HAP-1 (cell line): ENCODE results near the gene TNFRSF18.

Experiments used
- DNase-seq, 2 experiments: peaks; one replicate each; pipeline ENCODE4 v3.0.0-alpha.2; 2016 to 2020; ENCODE audit warnings: low spot score in 2 of 2
- H3K27me3 ChIP-seq: fragments of 250-450 bp; sonication (Bioruptor Pico); 2 replicates; pipeline ENCODE4 v1.5.1; 2020; ENCODE audit warnings: low read depth, mild to moderate bottlenecking, moderate library complexity
- H3K36me3 ChIP-seq: fragments of 250-450 bp; sonication (Bioruptor Pico); replicated peaks from 2 replicates; pipeline ENCODE4 v1.5.1; 2020; ENCODE audit warnings: mild to moderate bottlenecking
- H3K4me1 ChIP-seq: fragments of 250-450 bp; sonication (Bioruptor Pico); 2 replicates; pipeline ENCODE4 v1.5.1; 2020; ENCODE audit warnings: mild to moderate bottlenecking
- H3K4me3 ChIP-seq: fragments of 250-450 bp; sonication (Bioruptor Pico); 2 replicates; pipeline ENCODE4 v1.5.1; 2020; ENCODE audit warnings: mild to moderate bottlenecking, moderate library complexity
- H3K9me3 ChIP-seq: fragments of 250-450 bp; sonication (Bioruptor Pico); 2 replicates; pipeline ENCODE4 v1.5.1; 2020; ENCODE audit warnings: mild to moderate bottlenecking, moderate library complexity
- in situ Hi-C: fragments of 300-500 bp; cut with MboI; formaldehyde crosslinking; loops from 3 replicates; pipeline ENCODE4 v1.14.3; 2020; ENCODE audit warnings: low sequenced_read_pairs, inconsistent platforms, mixed read lengths

TNFRSF18 gene

DNA sequence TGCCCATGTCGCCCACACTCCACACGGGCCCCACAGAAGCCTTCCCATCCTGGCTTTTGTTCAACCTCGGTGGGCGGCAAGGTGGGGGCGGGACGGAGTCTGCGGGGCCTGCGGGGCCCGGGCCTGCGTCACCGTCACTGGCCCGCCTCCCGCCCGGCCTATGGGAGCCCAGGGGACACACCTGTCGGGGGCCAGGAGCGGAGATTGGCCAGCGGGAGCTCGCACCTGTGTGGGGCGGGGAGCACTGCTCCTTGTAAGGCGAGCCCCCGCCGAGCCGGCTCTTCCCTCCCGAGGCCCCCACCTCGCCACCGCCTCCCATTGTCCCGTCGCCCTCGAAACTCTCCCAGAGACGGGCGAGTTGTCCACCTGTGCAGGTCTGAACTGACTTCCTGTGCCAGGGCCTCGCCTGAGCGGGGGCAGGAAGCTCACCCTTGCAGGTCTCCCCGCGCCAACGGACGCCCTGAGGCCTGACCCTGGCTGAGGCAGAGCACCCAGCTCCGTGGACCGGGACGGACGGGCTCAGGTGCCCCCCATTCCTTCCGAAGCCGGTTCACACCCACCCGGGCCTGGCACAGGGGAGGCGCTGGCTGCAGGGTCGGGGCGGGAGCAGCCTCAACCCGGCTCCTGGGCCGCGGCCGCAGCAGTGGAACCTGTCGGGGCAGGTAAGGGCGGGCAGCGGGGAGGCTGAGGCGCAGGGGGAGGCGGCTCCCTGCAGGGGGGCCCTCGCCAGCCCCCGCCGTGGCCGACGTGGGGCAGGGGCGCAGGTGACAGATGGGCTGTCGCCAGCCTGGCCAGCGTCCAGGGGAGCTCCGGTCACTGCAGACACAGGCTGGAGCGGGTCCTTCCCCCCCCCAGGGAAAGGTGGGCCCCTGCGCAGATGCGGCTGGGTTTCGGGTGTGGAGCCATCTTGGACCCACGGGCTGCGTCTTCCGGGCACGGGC is 43.5 kb downstream of the TNFRSF18 start:
- H3K4me1 ChIP-seq, result no peaks in the 10 kb centered on the region
- no peaks in the 10 kb centered on the region for H3K9me3 ChIP-seq
- no peak overlapping the region for H3K4me3 ChIP-seq
- H3K27me3 ChIP-seq, result no peaks in the 10 kb centered on the region
- H3K36me3 ChIP-seq, result no peaks in the 10 kb centered on the region
- DNase-seq, result no peak
- in situ Hi-C loops, result no loop called here

DNA sequence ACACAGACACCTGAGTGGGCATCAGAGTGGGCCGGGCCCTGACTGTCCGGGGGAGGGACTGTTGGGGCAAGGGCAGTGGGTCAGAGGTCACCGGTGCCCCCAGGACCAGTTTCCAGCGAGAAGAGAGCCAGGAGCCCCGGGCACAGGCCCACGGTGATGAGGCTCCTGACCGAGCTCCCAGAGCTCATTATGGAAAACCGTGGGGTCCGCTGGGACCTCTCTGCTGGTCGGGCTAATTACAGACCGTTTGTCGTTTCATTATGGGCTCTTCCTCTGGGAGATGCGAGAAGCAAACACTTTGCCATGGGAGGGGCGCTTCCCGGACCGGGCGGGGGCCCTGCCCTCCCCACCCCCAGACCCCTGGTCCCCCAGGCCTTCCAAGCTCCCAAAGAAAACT is 44.7 kb downstream of the TNFRSF18 start:
- in situ Hi-C loops, result no loop called here
- Histone ChIP-seq H3K36me3 (no peaks in the 10 kb centered on the region), H3K4me3 (no peak overlapping the region), H3K27me3 (no peaks in the 10 kb centered on the region), H3K4me1 (no peaks in the 10 kb centered on the region), H3K9me3 (no peaks in the 10 kb centered on the region)
- DNase-seq, result no peak

DNA sequence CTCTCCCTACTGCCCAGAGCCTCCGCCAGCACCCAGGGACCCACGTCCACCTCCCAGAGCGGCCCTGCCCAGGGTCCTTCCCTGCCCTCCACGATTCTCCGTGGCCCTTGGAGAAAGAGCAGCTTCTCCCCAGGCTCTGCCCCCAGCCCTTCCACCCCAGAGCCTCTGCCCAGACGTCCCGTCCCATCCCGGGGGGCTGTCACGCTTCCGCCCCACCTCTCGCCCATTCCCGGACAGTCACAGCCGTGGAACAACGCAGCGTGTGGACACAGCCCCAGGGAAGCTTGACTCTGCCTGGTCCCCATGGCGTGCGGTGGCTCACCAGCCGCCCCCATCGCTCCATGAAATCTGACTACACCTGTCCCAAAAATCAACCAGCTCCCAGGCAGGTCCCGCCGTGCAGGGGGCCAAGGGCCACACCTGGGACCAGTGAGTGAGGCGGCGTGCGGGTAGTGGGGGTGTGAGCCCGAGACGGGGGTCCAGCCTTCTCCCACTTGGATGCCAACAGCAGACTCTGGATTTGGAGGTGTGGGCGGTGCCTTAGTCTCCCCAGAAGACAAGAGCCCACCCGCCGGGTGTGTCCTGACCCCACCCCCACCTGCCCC is 45.2 kb downstream of the TNFRSF18 start:
- DNase-seq, result no peak
- no peak overlapping the region for H3K4me3 ChIP-seq
- in situ Hi-C loops, result no loop called here
- no peaks in the 10 kb centered on the region for H3K9me3 ChIP-seq
- H3K27me3 ChIP-seq, result no peaks in the 10 kb centered on the region
- no peaks in the 10 kb centered on the region for H3K36me3 ChIP-seq
- H3K4me1 ChIP-seq, result no peaks in the 10 kb centered on the region

DNA sequence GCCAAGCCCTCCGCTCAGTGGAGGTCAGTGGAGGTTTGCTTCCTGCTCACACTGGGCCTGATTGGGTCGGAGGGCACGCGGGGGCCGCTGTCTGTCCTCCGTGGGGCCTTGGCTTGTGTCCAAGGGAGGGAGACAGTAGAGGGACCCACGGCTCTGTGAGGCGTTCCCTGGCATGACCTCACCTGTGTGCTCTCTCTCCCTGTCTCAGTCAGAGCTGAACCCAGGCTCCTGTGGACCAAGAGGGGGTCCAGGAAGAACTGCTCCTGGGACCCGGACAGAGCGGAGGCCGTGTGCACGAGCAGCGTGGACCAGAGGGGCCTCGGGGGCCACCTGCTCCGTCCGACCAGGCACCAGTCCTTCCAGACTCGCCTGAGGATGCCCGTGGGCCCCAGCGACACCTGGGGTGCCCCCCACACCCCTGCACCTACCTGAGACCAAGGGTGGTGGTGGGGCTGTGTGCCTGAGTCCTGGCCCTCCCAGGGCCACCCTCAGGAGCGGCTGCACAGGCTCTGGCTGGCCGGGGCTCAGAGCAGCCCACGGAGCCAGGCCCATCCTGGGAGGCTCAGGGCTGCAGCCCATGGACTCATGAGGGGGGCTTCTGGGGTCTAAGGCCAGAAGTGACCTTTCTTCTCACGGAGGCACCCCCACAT is 46.0 kb downstream of the TNFRSF18 start:
- Histone ChIP-seq H3K27me3 (no peaks in the 10 kb centered on the region), H3K4me1 (peaks cover 1% of the 10 kb centered on the region; the same call in 1 of the 2 replicates), H3K9me3 (no peaks in the 10 kb centered on the region), H3K4me3 (no peak overlapping the region), H3K36me3 (no peaks in the 10 kb centered on the region)
- in situ Hi-C loops, result no loop called here
- no peak for DNase-seq

DNA sequence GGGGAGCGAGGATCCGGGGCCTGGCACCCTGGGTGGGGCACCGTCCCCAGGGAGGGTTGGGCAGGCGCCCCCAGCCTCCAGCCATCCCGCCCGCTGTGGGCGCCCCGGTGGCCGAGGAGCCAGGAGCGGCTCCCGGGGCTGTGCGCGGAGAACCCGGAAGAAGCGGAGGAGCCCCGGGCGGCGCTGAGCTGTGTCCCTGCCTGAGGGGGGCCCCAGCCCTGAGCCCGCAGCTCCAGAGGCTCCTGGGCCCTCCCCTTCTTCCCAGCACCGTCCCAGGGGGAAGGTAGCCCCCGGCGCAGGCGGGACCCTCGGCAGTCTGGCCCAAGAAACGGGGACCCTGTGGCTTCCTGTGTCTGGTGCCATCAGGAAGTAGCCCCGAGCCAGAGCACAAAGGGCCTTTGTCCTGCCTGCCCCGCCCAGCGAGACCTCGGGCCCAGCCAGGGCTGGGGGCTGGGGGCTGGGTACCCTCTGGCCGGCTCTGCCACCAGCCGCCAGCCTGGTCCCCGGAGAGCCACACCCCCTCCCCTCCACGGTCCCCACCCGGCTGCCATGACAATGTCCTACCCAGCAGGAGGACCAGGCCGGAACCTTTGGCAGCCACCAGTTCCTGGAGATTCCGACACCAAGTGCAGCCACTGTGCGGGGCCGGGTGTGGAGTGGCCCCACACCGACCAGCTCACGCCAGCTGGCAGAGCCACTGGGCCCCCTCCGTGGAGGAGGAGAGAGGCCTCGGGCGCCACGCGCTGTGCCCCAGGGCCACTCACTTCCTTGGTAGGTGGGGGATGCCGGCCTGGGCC is 48.3 kb downstream of the TNFRSF18 start:
- DNase-seq, result no peak
- H3K36me3 ChIP-seq, result no peaks in the 10 kb centered on the region
- H3K27me3 ChIP-seq, result no peaks in the 10 kb centered on the region

DNA sequence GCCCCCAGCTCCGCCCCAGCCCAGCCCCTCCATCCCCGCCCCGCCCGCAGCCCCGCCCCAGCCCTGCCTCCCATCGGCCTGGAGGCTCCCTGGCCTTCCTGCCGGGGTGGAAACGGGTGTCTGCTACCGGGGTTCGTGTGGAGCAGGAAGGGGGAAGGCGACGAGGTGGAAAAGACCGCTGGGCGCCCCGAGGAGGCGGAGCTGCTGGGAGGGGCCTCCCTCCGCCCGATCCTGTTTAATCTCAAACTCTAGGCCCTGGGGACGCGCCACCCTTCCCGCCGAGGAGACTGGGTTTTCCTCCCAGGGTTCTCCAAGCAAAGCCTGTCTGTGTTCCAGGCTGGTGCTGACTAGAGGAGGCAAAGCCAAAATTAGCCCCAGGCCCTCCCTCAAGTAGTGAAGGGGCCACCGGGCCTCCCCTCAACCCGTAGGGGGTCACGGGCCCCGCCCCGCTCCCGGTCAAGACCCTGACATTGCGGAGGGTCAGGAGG is 48.9 kb downstream of the TNFRSF18 start:
- Histone ChIP-seq H3K36me3 (no peaks in the 10 kb centered on the region), H3K4me1 (peaks cover 4% of the 10 kb centered on the region; the same call in 1 of the 2 replicates), H3K4me3 (no peak overlapping the region), H3K9me3 (no peaks in the 10 kb centered on the region), H3K27me3 (no peaks in the 10 kb centered on the region)
- no peak for DNase-seq
- in situ Hi-C loops, result no loop called here

More for the DNA sequence above, 48.3 kb downstream of the TNFRSF18 start:
- in situ Hi-C loops, result no loop called here
- H3K4me1 ChIP-seq, result peaks cover 4% of the 10 kb centered on the region; the same call in 1 of the 2 replicates
- no peak overlapping the region for H3K4me3 ChIP-seq
- H3K9me3 ChIP-seq, result no peaks in the 10 kb centered on the region

DNA sequence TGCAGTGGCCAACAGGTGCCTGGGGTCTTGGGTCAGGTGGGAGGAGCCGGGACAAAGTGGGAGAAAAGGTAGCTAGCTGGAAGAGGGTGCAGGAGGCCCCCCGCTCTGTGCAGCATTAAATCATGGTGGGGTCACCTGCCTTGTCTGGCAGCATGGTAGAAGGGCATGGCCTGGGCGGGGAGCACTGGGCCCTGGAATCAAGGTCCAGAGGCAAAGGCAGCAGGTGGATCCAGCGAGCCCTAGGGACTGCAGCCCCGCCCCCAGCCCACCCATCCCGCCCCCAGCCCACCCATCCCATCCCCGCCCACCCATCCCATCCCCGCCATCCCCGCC is 49.4 kb downstream of the TNFRSF18 start:
- Histone ChIP-seq H3K4me1 (peaks cover 4% of the 10 kb centered on the region; the same call in 1 of the 2 replicates), H3K27me3 (no peaks in the 10 kb centered on the region), H3K9me3 (no peaks in the 10 kb centered on the region), H3K36me3 (no peaks in the 10 kb centered on the region), H3K4me3 (no peak overlapping the region)
- in situ Hi-C loops, result no loop called here
- DNase-seq, result no peak

DNA sequence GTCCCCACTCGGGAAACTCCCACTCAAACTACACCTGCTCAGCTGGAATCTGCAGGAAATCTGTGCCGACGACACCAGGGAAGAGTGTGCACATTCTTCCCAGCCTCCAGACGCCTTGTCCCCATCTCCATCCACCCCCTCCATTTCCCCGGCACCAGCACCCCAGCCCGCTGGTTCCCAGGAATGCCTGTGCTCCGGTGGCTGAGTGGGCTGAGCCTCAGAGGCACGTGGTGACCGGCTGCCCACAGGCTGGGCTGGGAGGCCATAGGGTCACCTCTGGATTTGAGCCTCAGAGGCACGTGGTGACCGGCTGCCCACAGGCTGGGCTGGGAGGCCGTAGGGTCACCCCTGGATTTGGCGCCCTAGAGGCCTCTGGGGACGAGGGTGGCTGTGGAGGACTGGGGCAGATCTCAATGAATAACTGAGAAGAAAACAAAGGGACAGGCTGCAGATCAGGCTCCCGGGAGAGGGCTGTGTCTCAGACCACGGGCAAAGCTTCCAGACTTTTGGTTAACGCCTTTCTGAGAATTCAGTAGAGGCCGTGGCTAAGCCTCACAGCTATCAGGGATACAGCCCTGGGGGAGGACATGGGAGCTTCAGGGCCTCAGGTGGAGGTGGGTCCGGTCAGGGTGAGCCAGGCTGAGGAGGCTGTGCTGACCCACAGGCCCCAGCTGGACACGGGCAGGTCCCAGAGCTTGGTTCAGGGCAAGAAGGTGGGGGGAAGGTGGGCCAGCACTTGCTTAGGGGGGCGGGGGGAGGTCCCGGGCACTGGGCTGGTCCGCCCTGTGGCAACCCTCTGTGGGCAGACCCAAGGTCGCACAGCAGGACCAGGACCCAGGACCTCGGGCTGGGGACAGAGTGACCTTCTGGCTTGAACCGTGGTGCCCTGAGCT is 50.0 kb downstream of the TNFRSF18 start:
- in situ Hi-C loops, result no loop called here
- Histone ChIP-seq H3K4me1 (peaks cover 4% of the 10 kb centered on the region; the same call in 1 of the 2 replicates), H3K9me3 (no peaks in the 10 kb centered on the region), H3K4me3 (no peak overlapping the region), H3K27me3 (no peaks in the 10 kb centered on the region), H3K36me3 (no peaks in the 10 kb centered on the region)
- no peak for DNase-seq

DNA sequence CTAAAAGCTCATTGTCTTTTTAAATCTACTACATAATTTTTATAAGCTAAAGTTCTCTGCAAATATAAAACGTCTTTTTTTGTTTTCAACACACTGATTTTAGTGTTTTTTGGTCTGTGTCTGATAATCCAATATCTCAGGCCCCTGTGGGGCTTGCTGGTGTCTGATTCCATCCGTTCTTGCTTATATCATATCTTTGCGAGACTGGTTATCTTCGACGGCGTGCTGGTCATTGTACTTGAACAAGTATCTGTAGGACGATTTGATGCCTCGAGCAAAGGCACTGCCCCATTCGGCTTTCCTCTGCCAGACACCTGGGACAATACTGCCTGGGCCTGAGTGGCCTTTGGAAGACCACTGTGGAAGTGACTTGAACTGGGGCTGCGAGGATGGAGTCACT is 51.1 kb downstream of the TNFRSF18 start:
- Histone ChIP-seq H3K4me3 (no peak overlapping the region), H3K36me3 (no peaks in the 10 kb centered on the region), H3K9me3 (no peaks in the 10 kb centered on the region), H3K27me3 (no peaks in the 10 kb centered on the region), H3K4me1 (peaks cover 4% of the 10 kb centered on the region; the same call in 1 of the 2 replicates)
- in situ Hi-C loops, result no loop called here
- peak; percentile 28 to 33 for DNase-seq

DNA sequence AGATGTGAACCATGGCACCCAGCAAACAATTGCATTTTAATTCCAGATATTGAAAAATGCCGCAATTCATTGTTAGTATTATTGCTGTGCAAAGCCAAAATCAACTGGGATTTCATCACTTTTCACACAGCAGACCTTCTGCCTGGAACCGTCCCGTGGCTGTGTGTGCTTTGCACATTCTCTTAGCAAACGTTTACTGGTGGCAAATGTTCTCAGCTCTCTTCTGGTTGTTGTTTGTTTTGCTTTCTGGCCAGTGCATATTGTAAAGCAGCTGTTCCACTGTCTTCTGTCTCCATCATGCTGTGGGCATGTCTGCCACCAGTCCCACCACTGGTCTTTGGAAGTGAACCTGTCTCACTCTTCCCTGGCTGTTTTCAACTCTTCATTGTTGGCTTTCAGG is 52.5 kb downstream of the TNFRSF18 start:
- DNase-seq, result no peak
- H3K36me3 ChIP-seq, result no peaks in the 10 kb centered on the region
- H3K4me1 ChIP-seq, result peaks cover 4% of the 10 kb centered on the region; the same call in 1 of the 2 replicates
- H3K27me3 ChIP-seq, result no peaks in the 10 kb centered on the region
- in situ Hi-C loops, result no loop called here
- H3K4me3 ChIP-seq, result no peak overlapping the region
- no peaks in the 10 kb centered on the region for H3K9me3 ChIP-seq
